ENCODE data around the gene CHST12. TPM values are rescaled to one million over a fixed set of nuclear protein-coding genes. Genes with fewer than 3 reads are reported as not detected.
A peak's percentile ranks its signal among the peaks of the same experiment; 100 is the strongest.

The CHST12 gene
- polyA plus RNA-seq, 2 of the 4 experiments (the other 2 are of a cell fraction), result 5.6 to 12.0 TPM

DNA sequence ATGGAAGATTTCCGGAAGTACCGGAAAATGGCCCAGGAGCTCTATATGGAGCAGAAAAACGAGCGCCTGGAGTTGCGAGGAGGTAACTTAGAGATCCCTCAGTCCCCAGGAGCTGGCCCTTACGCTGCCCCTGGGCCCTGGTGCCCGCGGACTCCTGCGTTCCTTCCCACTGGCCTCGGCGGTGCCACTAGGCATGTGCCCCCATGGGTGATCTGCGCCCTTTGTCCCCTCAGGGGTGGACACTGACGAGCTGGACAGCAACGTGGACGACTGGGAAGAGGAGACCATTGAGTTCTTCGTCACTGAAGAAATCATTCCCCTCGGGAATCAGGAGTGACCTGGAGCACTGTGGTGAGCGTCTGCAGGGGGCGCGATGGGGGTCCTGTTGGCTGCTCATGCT, 24.2 kb upstream of the CHST12 start:
- WGBS (ENCODE audit: missing lambda C conversion rate), result 93% methylated on average over 20 of the region's 20 CpGs

GRCh38 chr7:2379821-2380450, 23.5 kb upstream of the CHST12 start:
- H3K4me3 ChIP-seq, result no peak overlapping the region
- no peaks in the 10 kb centered on the region for H3K9me3 ChIP-seq
- WGBS (ENCODE audit: missing lambda C conversion rate), result 95% methylated on average over 28 of the region's 34 CpGs
- H3K27ac ChIP-seq, result no peak overlapping the region
- ATAC-seq (no peak), DNase-seq (ENCODE audit: low read depth in 1 of 2, low spot score in 1 of 2) (no peak), FAIRE-seq (no peak)
- H3K4me2 ChIP-seq, result no peak overlapping the region
- TF ChIP-seq CEBPB (IDR thresholded peaks at IDR 0.05), result peak in 1 of 2 experiments; percentile 42; a peak in 1 of 4 replicates
- TF ChIP-seq TFCP2L1 (CRISPR knock-in tag; IDR thresholded peaks at IDR 0.05), result no peak
- no peaks in the 10 kb centered on the region for H3K4me1 ChIP-seq
- ChIA-PET CTCF (interaction anchor here (1.0 to 1.3 kb wide), 2 partner anchors 16 to 18 kb away, joined by 3 read pairs; no protein-coding TSS in a partner anchor), POLR2A (no interaction called here)

More for the DNA sequence above, 24.2 kb upstream of the CHST12 start:
- no peak for DNase-seq (ENCODE audit: low read depth in 1 of 2, low spot score in 1 of 2)
- no peak for ATAC-seq
- H3K27ac ChIP-seq, result no peak overlapping the region
- TF ChIP-seq FOXS1 (CRISPR knock-in tag; IDR thresholded peaks at IDR 0.05), result no peak
- TF ChIP-seq JUNB (IDR thresholded peaks at IDR 0.05), result no peak
- TF ChIP-seq EP300 (IDR thresholded peaks at IDR 0.05), result no peak
- no peak for TF ChIP-seq BHLHE40 (IDR thresholded peaks at IDR 0.05; ENCODE audit: low read depth, low read length)
- no peak for TF ChIP-seq MYC (IDR thresholded peaks at IDR 0.05; ENCODE audit: borderline replicate concordance, low read length)
- FAIRE-seq, result no peak
- H3K4me2 ChIP-seq, result no peak overlapping the region
- ChIA-PET POLR2A (no interaction called here), CTCF (interaction anchor here (1.0 to 1.3 kb wide), 2 partner anchors 15 to 19 kb away, joined by 3 read pairs; no protein-coding TSS in a partner anchor)
- no peaks in the 10 kb centered on the region for H3K9me3 ChIP-seq
- no peak overlapping the region for H3K4me3 ChIP-seq
- H3K4me1 ChIP-seq, result no peaks in the 10 kb centered on the region

DNA sequence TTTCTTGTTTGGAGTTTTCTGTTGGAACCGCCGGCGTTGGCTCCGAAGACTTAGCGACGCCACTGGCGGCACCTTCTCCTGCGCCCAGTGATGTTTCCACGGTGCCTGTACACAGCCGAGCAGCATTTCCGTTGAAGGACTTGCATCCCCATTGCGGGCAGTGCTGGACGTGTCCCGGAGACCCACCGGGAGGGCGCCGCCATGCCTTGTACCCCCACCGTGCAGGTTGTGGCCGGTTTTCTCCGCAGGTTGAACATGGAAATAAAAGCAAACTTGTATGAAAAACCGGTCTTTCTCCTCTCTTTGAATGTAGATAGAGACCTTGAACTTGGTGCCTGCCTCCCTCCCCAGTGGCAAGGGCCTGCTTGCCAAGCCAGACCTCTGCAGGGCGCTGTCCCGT, 22.9 kb upstream of the CHST12 start:
- Histone ChIP-seq H3K4me2 (no peak overlapping the region), H3K4me1 (no peaks in the 10 kb centered on the region), H3K4me3 (no peak overlapping the region), H3K9me3 (no peaks in the 10 kb centered on the region), H3K27ac (no peak overlapping the region)
- ChIA-PET CTCF (no interaction called here), POLR2A (no interaction called here)
- DNase-seq (ENCODE audit: low read depth in 1 of 2, low spot score in 1 of 2), result no peak
- TF ChIP-seq, protein P1, sequence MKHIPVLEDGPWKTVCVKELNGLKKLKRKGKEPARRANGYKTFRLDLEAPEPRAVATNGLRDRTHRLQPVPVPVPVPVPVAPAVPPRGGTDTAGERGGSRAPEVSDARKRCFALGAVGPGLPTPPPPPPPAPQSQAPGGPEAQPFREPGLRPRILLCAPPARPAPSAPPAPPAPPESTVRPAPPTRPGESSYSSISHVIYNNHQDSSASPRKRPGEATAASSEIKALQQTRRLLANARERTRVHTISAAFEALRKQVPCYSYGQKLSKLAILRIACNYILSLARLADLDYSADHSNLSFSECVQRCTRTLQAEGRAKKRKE (CRISPR knock-in tag; IDR thresholded peaks at IDR 0.05; ENCODE audit: low read depth), result no peak
- TF ChIP-seq ESRRA (IDR thresholded peaks at IDR 0.05; ENCODE audit: borderline replicate concordance, low read length) (no peak), CBX2 (IDR thresholded peaks at IDR 0.05; ENCODE audit: borderline replicate concordance, low read depth) (no peak), BCL3 (IDR thresholded peaks at IDR 0.05) (no peak)
- no peak for ATAC-seq
- 94% methylated on average over 23 of the region's 23 CpGs for WGBS (ENCODE audit: missing lambda C conversion rate)
- FAIRE-seq, result no peak

- ATAC-seq (no peak), DNase-seq (ENCODE audit: low read depth in 1 of 2, low spot score in 1 of 2) (no peak), FAIRE-seq (no peak)
- TF ChIP-seq ZSCAN20 (CRISPR knock-in tag; IDR thresholded peaks at IDR 0.05) (no peak), RAD21 (conservative IDR thresholded peaks at IDR 0.05 in 1 of 2, IDR thresholded peaks at IDR 0.05 in 1 of 2) (no peak)
- TF ChIP-seq, protein P2, sequence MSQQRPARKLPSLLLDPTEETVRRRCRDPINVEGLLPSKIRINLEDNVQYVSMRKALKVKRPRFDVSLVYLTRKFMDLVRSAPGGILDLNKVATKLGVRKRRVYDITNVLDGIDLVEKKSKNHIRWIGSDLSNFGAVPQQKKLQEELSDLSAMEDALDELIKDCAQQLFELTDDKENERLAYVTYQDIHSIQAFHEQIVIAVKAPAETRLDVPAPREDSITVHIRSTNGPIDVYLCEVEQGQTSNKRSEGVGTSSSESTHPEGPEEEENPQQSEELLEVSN (IDR thresholded peaks at IDR 0.05; ENCODE audit: borderline replicate concordance, low read depth), result no peak
- Histone ChIP-seq H3K27ac (no peak overlapping the region), H3K4me1 (no peaks in the 10 kb centered on the region), H3K4me3 (no peak overlapping the region), H3K4me2 (no peak overlapping the region), H3K9me3 (no peaks in the 10 kb centered on the region)
- CTCF ChIA-PET, result no interaction called here
- 64% methylated on average over 5 of the region's 5 CpGs for WGBS (ENCODE audit: missing lambda C conversion rate)
- POLR2A ChIA-PET, result no interaction called here
These were observed 22.2 kb upstream of the CHST12 start for GRCh38 chr7:2381227-2381626.

All from A549 (cell line).